H54 (cell line): Measurements from ENCODE around the gene SOD3.

ENCODE experiments used
- DNase-seq: peaks from one replicate; pipeline ENCODE4 v3.0.0; 2011; ENCODE audit warnings: low spot score, mixed read lengths; ENCODE audit not compliant: insufficient read length
- FAIRE-seq: peaks from 3 replicates; lab custom pipeline; 2011; peaks lifted over from hg19 to GRCh38; lab: Jason Lieb, UNC
- POLR2A ChIP-seq: IDR thresholded peaks from 2 replicates; pipeline ENCODE4 v1.6.1; 2011; ENCODE audit warnings: low read depth, mild to moderate bottlenecking, low read length

Gene SOD3

GRCh38 chr4:24831637-24832036 is 36.3 kb downstream of the SOD3 start:
- TF ChIP-seq POLR2A = no peak
- DNase-seq = no peak
- FAIRE-seq = no peak

- FAIRE-seq (no peak), DNase-seq (no peak)
- no peak for TF ChIP-seq POLR2A
Measured at GRCh38 chr4:24835696-24836095, 40.3 kb downstream of the SOD3 start.

GRCh38 chr4:24836661-24837242 is 41.4 kb downstream of the SOD3 start:
- no peak for FAIRE-seq
- no peak for TF ChIP-seq POLR2A
- no peak for DNase-seq

- FAIRE-seq (no peak), DNase-seq (no peak)
- TF ChIP-seq POLR2A = no peak
Measured at GRCh38 chr4:24837336-24837735, 42.0 kb downstream of the SOD3 start.

GRCh38 chr4:24837781-24838180 is 42.4 kb downstream of the SOD3 start:
- FAIRE-seq = no peak

GRCh38 chr4:24840362-24840761 is 45.0 kb downstream of the SOD3 start:
- no peak for FAIRE-seq
- no peak for TF ChIP-seq POLR2A
- no peak for DNase-seq

More at GRCh38 chr4:24837781-24838180, 42.4 kb downstream of the SOD3 start:
- no peak for TF ChIP-seq POLR2A
- no peak for DNase-seq

GRCh38 chr4:24840826-24841543 is 45.6 kb downstream of the SOD3 start:
- FAIRE-seq (no peak), DNase-seq (no peak)
- TF ChIP-seq POLR2A = no peak

- no peak for DNase-seq
- no peak for FAIRE-seq
Measured at GRCh38 chr4:24842356-24842755, 47.0 kb downstream of the SOD3 start.

GRCh38 chr4:24843096-24843495 is 47.7 kb downstream of the SOD3 start:
- DNase-seq (no peak), FAIRE-seq (no peak)
- no peak for TF ChIP-seq POLR2A

More at GRCh38 chr4:24842356-24842755, 47.0 kb downstream of the SOD3 start:
- no peak for TF ChIP-seq POLR2A

- no peak for DNase-seq
- TF ChIP-seq POLR2A = no peak
- FAIRE-seq = no peak
Measured at GRCh38 chr4:24845132-24845531, 49.8 kb downstream of the SOD3 start.

GRCh38 chr4:24845902-24846301 is 50.5 kb downstream of the SOD3 start:
- FAIRE-seq (no peak), DNase-seq (no peak)

GRCh38 chr4:24846716-24847115 is 51.3 kb downstream of the SOD3 start:
- FAIRE-seq (no peak), DNase-seq (no peak)
- no peak for TF ChIP-seq POLR2A

More at GRCh38 chr4:24845902-24846301, 50.5 kb downstream of the SOD3 start:
- no peak for TF ChIP-seq POLR2A

GRCh38 chr4:24849351-24849750 is 54.0 kb downstream of the SOD3 start:
- FAIRE-seq (no peak), DNase-seq (no peak)
- TF ChIP-seq POLR2A = no peak

- FAIRE-seq (no peak), DNase-seq (no peak)
- TF ChIP-seq POLR2A = no peak
Measured at GRCh38 chr4:24849756-24850155, 54.4 kb downstream of the SOD3 start.
